Activated CD8-positive, alpha-beta memory T cell treated with anti-CD3 and anti-CD28 coated beads, Interleukin-2, amount 50 U/mL, for 4 hours (primary cell): ENCODE results near the gene GAN.
"Not testable (repeated sequence)": the region's sequence is repeated elsewhere in the genome, so short reads cannot be mapped to it uniquely, and the experiment has no call there.

Experiments
- DNase-seq: peaks from one replicate; pipeline ENCODE4 v3.0.0-alpha.2; 2020

The GAN gene

DNA sequence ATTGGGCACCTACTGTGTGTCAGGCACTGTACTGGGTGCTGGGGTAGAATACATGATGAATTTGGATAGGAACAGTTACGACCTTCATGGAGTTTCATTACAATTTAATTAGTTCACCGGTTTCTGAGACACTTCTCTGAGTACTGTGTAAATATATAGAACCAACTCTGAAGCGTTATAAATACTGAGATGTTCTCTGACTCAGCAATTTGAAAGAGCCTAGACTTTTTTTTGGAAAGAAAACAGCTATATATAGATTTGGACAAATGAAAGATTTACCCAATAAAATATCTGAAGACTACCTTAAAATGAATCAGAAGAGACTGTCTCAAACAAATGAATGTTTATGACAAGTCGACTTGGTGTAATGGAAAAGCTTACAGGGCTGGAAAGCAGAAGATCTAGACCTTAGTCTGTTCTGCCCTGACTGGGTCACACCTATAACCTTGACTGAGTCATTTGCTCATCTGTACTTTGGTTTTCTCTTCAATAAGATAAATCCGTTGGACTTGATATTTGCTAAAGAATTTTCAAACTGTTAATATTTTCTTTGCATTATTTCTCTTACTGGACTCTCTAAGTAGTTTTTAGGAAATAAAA lies 4.6 kb upstream of the GAN start:
- DNase-seq: no peak

DNA sequence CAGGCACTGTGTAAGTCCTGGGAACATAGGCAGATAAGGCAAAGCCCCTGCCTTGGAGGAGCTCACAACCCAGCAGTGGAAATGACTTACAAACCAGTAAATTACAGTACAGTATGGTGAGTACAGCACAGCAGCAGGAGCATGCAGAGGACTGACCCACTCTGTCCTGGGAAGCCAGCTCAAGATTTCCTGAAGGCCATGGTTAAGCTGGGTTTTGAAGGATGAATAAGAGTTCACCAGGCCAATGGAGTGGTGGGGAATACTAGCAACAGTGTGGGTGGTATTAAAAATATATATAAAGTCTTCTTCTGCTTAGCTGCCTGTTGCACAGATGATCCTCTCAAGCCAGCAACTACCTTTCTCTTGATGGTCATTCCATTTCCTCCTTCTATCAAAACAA lies 3.0 kb upstream of the GAN start:
- no peak for DNase-seq

DNA sequence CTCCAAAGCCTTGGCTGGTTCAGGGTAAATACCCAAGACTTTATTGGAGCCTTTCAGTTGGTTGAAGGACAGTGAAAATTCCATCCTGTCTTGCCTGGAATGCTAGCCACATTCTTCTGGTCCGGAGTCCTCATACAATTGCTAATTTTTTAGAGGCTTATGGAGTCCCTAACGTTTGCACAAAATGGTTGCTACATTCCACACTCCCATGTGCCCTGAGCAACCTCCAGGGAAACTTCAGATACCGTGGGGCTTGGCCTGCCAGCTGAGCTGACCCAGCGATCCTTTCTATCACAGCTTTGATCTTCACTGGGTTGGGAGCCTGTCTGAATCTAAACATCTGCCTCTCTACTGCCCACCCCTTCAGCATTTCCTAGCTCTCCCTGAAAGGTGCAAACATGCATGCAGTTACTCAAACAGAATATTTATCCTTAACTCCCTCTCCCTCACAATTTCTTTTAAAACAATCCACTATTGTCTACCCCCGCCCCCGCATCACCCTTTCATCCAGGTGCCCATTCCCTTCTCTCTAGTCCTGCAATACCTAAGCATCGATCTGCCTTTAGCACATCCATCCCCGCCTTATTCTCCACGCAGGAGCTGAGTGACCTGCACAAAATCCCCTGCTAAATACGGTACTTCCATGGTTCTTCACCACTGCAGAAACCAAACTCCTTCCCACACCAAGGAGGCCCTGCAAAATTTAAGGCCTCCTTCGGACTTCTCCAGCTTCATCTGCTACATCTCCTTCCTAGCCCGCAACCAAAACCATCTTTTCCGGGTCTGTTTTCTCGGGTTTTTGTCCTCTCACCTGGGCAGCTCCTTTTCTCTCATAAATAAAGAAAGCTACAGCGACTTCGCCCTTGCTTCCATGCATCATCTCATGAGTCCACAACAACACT lies 810 bp upstream of the GAN start:
- DNase-seq: no peak

DNA sequence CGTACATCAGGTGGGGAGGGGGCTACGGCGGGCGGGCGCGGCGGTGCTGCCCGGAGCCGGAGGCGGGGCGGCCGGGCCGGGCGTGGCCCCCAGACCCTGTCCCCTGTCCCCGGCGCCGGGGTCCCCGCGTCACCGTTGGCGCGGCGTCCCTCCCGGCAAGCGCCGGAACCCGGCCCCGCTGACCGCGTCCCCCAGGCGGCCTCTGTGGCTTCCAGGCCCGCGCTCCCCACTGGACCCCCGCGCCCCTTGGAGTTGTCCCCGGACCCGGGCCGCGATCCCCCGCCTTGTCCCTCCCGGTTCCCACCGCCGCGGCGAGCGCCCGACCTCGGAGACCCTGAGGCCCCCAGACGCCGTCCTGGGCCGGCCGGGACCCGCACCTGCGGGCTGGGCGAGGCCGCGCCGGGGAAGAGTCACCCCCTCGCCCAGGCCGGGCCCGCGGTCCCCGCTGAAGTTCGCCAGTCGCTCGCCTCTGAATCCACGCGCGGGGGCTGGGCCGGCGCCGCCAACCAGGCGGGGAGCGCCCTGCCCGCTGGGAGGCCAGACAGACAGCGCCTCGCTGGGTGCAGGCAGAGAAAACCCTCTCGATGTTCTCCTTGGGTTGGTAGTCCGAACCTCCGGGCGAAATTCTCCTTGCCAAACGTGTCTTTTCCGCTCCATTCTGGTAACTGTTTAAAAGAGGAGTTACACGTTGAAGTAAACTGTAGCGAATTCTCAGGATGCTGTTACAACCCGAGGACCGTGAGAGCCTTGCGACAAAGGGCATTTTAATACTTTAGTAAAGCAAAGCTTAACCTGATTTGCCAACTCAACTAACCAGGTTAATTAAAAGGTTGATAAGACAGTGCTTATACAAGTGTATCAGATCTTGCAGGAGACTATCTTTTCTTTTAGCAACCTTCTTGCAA lies 761 bp downstream of the GAN start:
- DNase-seq: peak; percentile 55

DNA sequence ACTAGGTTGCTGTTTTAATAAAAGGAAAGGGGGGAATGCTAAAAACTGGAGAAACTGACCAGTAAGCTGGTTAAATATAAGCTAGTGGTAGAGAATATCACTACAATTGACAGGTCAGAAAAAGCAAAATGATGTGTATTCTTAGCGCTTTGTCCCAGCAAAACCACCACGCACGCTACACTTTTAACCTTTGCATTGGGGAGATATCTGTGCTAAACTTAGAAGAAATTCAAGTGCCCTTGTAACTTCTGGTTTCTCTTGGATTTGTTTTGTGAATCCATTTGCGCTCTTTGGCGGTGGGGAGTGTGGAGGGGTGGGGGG lies 1.4 kb downstream of the GAN start:
- no peak for DNase-seq

DNA sequence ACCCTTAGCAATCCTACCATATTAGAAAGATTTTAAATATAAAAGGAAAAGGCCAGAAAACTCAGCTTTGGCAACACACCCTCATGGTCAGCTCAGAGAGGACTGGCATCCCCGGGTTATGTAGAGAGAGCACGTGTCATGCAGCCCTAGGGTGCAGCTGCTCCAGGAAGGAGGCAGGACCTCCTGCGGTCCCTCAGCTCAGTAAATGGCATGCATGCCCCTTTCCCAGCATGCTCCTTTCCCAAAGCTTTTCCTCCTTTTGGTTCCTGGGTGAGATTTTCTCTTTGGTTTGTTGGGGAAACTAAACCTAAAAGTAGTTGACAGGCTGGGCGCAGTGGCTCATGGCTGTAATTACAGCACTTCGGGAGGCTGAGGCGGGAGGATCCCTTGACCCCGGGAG lies 3.9 kb downstream of the GAN start:
- no peak for DNase-seq

DNA sequence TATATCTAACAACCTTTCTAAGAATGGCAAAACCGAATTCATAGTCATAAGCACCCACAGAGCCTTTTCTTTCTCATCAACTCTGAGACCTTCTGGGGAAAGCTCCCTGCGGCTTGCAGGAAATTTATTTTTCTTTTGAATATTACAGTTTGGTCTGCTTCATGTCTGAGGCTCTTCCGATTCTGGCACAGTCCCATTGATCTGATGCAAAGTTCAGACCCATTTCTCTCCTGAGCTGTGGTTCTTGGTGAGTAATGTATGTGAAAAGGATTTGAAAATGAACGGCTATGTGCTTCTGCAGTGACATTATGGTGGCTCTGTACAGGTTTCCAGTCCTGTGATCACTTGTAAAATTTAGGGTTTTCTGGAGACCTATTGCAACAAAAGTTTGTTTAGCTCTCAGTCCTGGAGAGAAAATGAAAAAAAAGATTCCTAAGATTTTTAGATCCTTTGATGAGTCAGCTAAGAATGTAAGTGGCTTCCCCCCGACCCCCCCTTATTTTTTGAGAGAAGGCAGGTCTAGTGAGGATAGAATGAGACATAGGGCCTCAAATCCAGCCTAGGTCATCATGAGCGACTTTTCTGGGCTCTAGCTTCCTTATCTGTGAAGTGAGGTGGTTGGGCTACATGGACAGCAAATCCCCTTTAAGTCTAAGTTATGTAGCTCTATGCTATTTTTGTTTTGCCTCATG lies 4.6 kb downstream of the GAN start:
- DNase-seq: no peak

DNA sequence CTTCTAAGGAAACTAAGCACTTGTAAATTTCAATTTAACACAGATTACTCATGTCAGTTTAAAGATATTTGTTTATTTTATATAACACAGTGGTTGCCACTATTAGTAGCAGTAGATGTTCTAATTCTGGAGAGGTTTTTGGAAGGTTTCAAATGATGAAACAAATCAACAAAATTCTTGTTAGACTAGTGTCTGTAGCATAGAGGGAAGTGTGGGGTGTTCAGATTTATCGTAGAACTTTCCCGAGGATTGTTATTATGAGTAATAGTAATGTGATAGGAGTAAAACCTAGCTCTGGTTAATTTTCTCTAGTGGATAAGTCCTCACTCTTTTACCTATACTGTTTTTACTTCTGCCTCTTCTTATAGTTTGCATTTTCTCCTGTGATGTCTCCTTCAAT lies 6.3 kb downstream of the GAN start:
- DNase-seq: no peak

DNA sequence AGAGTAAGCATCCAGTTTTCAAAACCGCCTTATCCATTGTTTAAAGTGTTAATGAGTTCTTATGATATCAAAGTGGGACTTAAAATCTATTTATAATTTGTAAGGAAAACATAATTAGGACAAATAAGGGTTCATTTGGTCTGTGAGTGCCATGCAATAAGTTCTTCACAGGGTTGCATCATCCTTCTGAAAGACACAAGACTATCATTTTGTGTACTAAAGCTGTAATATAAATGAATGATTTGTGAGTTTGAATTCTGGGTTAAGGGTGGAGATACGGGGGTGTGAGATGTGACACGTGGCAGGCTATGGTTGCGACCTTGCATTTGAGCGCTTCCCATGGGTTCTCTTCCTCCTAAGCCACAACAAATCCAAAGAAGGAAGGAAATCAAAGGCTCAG lies 6.8 kb downstream of the GAN start:
- DNase-seq: no peak

DNA sequence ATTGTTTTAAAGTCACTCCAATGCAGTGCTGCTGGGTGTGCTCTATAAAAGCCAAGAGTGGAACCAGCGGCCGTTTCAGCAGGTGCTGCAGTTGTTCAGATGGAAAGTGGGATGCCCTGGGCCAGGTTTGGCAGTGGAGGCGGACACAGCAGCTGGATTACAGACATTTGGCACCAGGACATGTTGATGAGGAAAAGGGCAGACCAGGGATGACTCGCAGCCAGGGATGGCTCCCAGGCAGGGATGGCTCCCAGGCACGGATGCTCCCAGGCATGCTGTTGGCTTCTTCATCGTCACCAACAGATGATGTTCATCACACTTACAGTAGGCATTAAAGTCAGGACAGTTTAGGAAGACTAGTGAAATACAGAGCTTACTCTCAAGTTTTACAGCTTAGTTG lies 10.0 kb downstream of the GAN start:
- no peak for DNase-seq

DNA sequence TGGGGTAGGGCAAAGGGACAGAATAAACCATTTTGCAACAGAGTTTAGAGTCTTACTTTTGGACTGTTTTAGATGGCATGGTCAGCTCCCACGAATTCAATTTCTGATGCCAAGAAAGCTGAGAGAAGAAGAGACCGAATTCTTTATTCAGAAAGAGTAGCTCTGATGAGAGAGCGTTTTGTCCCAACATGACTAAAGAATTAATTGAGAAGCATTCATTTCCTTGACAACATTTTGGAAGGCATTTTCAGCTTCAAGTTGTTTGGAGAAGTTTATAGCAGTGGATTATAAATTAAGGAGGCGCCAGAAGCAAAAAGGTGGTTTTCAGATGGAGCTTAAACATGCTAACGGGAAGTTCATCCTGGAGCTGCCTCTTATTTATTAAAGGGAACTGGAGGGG lies 12.2 kb downstream of the GAN start:
- no peak for DNase-seq

DNA sequence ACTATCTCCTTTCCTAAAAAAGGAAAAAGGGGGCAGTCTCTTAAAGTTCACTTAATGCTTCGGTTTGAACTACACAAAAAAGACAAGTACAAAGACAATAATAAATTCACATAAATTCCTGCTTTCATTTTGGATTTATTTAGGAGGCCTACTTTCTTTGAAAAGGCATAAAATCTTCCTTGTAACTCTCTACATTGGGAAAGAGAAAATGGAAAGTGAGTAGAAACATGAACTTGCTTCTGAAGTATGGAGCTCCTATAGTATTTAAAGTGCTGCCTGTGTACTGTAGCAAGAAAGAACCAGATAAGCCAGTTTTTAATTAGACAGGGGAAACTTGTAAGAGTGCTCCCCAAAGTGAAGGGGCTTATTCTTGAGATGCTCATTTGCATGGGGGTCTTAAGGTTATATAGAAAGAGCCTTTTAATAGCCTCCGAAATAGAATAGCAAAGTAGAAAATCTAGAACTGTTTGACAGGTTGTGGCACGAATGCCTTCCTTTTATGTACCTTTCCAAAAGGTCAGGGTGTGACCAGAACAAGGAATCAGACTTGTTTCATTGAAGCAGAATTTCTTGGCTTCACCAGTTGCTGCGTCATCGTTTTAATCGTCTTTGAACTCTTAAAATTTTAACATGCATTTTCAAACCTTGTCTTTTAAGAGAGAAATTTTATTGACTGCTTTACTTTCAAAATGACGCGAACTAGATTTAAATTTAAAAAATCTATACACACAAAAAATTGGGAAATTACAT lies 12.9 kb downstream of the GAN start:
- DNase-seq: no peak

DNA sequence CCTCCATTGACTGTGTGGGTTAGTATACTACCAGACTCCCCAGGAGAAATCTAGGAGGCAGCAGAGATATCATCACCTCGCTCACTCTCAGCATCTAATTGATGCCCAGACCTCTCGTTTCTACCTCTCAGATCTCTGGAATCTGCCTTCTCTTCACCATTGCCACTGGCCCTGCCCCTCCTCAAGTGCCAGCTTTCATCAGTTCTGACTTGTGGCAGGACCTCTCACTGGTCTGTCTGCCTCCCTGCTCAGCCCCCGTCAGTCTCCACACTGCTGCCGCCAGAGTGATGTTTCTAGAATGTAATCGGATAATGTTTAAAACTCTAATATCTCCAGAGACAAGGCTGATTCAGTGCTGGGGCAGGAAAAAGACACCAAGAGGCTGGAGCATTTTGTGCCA lies 15.2 kb downstream of the GAN start:
- no peak for DNase-seq

DNA sequence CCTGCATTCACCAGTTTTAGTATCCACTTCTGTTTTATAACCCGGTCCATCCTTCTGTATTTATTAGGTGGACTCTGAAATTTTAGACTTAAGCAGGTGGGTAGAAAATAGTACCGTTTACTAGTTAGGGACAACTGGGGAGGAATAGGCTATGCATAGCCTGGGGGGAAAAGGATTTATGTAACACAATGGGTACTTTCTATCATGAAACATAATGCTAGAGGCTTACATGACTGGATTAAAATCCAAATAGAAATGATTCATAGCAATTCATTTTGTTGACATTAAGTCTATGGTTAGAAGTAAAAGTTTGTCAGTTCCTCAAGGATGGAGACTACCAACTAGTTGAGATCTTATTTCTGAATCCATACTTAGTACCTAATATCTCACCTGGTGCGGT lies 18.6 kb downstream of the GAN start:
- no peak for DNase-seq

DNA sequence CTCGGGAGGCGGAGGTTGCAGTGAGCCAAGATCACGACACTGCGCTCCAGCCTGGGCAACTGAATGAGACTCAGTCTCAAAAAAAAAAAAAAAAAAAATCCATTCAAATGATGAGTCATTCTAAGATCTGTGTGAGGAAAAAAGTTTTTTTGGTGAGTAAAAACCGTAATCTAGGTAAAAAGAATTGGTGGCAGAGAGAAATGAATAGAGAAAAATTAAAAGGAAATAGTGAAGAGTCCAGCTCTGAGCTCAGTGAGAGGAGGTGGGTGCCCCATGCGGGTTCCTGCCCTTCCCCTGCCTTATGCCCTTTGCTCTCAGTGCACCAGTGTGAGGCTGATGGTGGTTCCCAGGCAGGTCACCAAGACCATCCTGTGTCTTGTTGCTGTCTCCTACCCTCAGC lies 20.9 kb downstream of the GAN start:
- no peak for DNase-seq

DNA sequence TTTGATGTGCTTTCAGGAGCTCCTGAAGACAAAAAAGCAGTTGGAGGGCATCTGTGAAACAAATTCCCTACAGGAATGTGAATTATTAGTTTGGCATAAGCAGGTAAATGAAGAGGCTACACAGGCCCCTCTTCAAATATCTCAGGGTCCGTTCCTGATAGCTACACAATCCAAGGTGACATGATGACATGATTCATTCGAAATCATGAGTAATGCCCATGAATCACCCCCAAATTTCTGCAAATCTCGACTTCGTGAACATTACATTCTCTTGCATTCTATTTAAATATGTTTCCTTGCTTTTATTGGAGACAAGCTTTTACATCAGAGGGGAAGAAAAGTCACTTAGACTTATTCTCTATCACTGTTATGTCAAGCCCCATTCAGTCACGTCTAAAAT lies 22.3 kb downstream of the GAN start:
- no peak for DNase-seq

DNA sequence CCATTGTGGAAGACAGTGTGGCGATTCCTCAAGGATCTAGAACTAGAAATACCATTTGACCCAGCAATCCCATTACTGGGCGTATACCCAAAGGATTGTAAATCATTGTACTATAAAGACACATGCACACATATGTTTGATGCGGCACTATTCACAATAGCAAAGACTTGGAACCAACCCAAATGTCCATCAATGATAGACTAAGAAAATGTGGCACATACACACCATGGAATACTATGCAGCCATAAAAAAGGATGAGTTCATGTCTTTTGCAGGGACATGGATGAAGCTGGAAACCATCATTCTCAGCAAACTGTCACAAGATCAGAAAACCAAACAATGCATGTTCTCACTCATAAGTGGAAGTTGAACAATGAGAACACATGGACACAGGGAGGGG lies 30.4 kb downstream of the GAN start:
- not testable (repeated sequence) for DNase-seq

DNA sequence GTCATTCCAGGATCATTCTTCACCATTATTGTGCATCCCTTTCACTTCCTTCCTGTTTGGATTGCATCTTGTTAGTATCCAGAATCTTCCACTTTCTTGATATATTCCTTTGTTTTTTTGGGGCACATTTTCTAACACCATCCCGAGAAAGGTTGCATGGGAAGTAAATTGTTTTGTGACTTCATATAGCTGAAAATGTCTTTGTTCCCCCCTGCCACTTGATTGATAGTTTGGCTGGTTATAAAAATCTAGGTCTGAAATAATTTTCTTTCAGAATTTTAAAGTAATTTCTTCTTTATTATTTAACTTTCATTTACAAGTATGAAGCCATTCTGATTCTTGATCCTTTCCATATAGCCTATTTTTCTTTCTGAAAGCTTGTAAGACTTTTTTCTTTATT lies 32.7 kb downstream of the GAN start:
- DNase-seq: no peak

DNA sequence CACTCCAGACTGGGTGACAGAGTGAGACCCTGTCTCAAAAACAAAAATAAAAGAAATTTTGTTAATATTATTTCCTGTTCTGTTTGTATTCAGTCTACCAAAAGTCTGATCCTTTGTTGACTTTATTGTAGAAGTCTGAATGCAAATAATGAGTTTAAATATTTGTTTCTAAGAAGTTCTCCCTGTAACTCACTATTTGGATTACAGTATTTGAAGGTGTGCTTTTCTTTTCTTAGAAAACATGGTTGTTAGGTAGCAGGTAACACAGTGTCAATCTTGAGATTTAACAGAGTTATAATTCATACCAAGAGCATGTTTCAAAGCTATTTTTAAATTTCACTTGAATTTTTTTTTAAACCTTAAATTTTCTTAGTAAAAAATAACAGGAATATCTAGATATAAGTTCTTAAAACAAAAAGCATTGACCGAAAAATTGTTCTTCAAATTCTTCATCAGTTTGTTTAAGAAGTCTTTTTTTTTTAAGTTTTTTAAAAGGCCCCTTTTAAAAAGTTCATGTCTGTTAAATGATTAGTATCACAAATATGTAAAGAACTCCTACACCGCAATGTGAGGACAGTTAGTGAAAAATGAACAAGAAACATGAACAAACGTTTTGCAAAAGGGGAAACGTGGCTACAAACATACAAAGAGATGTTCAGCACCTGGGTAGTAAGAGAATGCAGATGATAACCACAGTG lies 35.0 kb downstream of the GAN start:
- DNase-seq: no peak

DNA sequence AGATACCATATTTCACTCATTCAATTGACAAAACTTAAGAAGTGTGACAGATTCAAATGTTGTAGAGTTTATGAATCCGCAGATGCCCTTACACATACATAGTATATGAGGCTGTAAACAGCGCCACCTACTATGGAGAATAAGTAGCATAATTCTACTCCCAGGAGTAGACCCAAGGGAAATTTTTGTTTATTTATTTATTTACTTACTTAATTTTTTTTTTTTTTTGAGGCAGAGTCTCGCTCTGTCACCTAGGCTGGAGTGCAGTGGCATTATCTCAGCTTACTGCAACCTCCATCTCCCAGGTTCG lies 35.5 kb downstream of the GAN start:
- no peak for DNase-seq

DNA sequence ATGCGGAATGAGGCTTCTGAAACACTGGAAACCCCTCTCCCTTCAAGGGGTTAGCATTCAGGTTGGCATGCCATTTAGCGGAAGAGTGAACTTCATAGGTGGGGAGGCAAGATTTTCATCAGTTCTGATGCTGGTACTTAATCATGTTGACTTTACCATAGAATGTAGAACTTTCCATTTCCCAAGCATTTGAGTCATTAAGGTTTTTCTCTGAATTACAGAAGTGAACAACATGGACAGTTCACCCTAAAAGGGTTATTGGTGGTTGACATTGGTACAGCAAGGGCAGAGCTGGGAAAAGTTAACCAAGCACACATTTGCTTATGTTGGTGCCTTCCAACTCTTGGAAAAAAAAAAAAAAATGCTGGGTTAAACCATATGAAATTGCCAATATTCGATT lies 39.1 kb downstream of the GAN start:
- no peak for DNase-seq

DNA sequence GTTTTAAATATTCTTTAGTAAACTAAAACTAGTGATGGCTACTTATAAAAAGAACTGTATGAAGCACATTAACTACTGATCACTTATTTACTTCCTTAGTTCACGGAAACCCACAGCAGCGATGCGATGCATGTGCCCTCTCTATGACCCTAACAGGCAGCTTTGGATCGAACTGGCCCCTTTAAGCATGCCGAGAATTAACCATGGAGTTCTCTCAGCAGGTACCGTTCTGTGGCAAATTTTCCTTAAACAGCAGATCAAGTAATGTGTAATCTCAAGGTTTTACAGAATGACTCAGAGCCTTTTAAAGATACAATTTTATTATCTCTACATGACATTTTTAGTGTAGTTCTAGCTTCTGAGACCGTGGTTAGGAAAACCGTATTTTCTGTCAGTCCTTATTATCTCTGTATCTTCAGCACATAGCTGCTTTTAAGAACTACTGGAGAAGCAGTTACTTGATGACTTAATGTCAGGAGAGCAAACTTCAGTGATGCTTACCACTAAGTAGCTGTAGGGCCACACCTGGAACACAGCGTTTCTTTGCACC lies 43.0 kb downstream of the GAN start:
- DNase-seq: no peak
